Endodermal cell (in vitro differentiated cells): ENCODE measurements around the gene PPP1R3F. TPM values are rescaled to one million over a fixed set of nuclear protein-coding genes. Genes with fewer than 3 reads are reported as not detected.

Experiments used
- DNase-seq: peaks from one replicate; pipeline ENCODE4 v3.0.0-alpha.2; 2017
- H3K27ac ChIP-seq: 2 replicates; pipeline ENCODE4 v1.5.1; 2013; ENCODE audit warnings: mild to moderate bottlenecking, low read depth, low read length, moderate library complexity
- H3K27me3 ChIP-seq: 2 replicates; pipeline ENCODE4 v1.6.1; 2013; ENCODE audit warnings: mild to moderate bottlenecking, low read length, moderate library complexity; ENCODE audit not compliant: insufficient read depth, control insufficient read depth, poor library complexity, severe bottlenecking
- H3K36me3 ChIP-seq: 2 replicates; pipeline ENCODE4 v1.7.0; 2013; ENCODE audit warnings: mild to moderate bottlenecking, low read length, moderate library complexity; ENCODE audit not compliant: control insufficient read depth, insufficient read depth
- H3K4me1 ChIP-seq: one replicate; pipeline ENCODE4 v1.7.0; 2013; ENCODE audit warnings: low read length; ENCODE audit not compliant: control insufficient read depth, insufficient read depth
- H3K4me3 ChIP-seq: 2 replicates; pipeline ENCODE4 v1.5.1; 2013; ENCODE audit warnings: mild to moderate bottlenecking, low read length, moderate library complexity
- H3K9ac ChIP-seq: 2 replicates; pipeline ENCODE4 v1.6.1; 2013; ENCODE audit warnings: mild to moderate bottlenecking, low read length, moderate library complexity; ENCODE audit not compliant: poor library complexity, severe bottlenecking; ENCODE audit errors: extremely low read depth
- H3K9me3 ChIP-seq: 2 replicates; pipeline ENCODE4 v1.6.1; 2013; ENCODE audit warnings: mild to moderate bottlenecking, low read length, moderate library complexity; ENCODE audit not compliant: control insufficient read depth
- H3K27ac Mint-ChIP-seq: 2 replicates; pipeline ENCODE4 v1.8.0; 2020; ENCODE audit warnings: mixed read lengths
- H3K27me3 Mint-ChIP-seq: 2 replicates; pipeline ENCODE4 v1.8.0; 2021; ENCODE audit warnings: mild to moderate bottlenecking, mixed read lengths; ENCODE audit not compliant: insufficient read depth
- H3K36me3 Mint-ChIP-seq: 2 replicates; pipeline ENCODE4 v1.8.0; 2020; ENCODE audit warnings: low read depth, mixed read lengths
- H3K4me1 Mint-ChIP-seq: 2 replicates; pipeline ENCODE4 v1.8.0; 2020; ENCODE audit warnings: mixed read lengths
- H3K4me3 Mint-ChIP-seq: 2 replicates; pipeline ENCODE4 v1.8.0; 2020; ENCODE audit warnings: mild to moderate bottlenecking, moderate library complexity, mixed read lengths
- H3K9me3 Mint-ChIP-seq: 2 replicates; pipeline ENCODE4 v1.8.0; 2020; ENCODE audit warnings: mild to moderate bottlenecking, mixed read lengths
- CTCF ChIP-seq: fragments of 200-600 bp; sonication (generic); conservative IDR thresholded peaks from 2 replicates; pipeline ENCODE4 v1.5.0; 2021; ENCODE audit warnings: antibody characterized with exemption, mild to moderate bottlenecking
- WGBS, 2 experiments: methylation state at CpG; one replicate each; pipeline versions ENCODE4 v1.1.5 to v1.1.7; 2013; ENCODE audit warnings: missing lambda C conversion rate in 2 of 2, mixed read lengths in 1 of 2; ENCODE audit not compliant: insufficient coverage in 1 of 2, insufficient read length in 1 of 2; 5-methylcytosine and 5-hydroxymethylcytosine counted together
- total RNA-seq, 2 donors: library from RNA; stranded (reverse); fragmentation: NEBNext Ultra II Directional in 1 of 2; extraction: Animal tissue kit (Norgen Biotek cat#: 25700) in 1 of 2; gene quantifications; 2 replicates in 1 of 2; 3 replicates in 1 of 2; pipeline ENCODE4 v1.2.1, GENCODE V29; 2021

The PPP1R3F gene
- total RNA-seq, 2 donors from 2014 or later, result 6.9 to 16.6 TPM

- Histone ChIP-seq H3K36me3 (no peaks in the 10 kb centered on the region), H3K27me3 (no peaks in the 10 kb centered on the region), H3K9me3 (no peaks in the 10 kb centered on the region), H3K27ac (no peak overlapping the region), H3K4me1 (no peaks in the 10 kb centered on the region), H3K9ac (no peak overlapping the region), H3K4me3 (no peak overlapping the region)
- 97 to 100% methylated on average over 2 to 9 of the region's 9 CpGs for WGBS, 2 experiments
- Mint-ChIP-seq H3K36me3 (peaks cover 6% of the 10 kb centered on the region), H3K9me3 (peaks cover 53% of the 10 kb centered on the region), H3K4me3 (no peak overlapping the region), H3K4me1 (no peaks in the 10 kb centered on the region), H3K27me3 (no peaks in the 10 kb centered on the region), H3K27ac (no peak overlapping the region)
- TF ChIP-seq CTCF, result no peak
- DNase-seq, result no peak
Measured at GRCh38 chrX:49237060-49237459, 32.5 kb upstream of the PPP1R3F start.

GRCh38 chrX:49238735-49239134, 30.9 kb upstream of the PPP1R3F start:
- WGBS, 2 experiments, result 91 to 94% methylated on average over 2 to 7 of the region's 7 CpGs
- Histone ChIP-seq H3K9me3 (no peaks in the 10 kb centered on the region), H3K4me3 (no peak overlapping the region), H3K9ac (no peak overlapping the region), H3K36me3 (no peaks in the 10 kb centered on the region), H3K27me3 (no peaks in the 10 kb centered on the region), H3K27ac (no peak overlapping the region), H3K4me1 (no peaks in the 10 kb centered on the region)
- H3K4me1 Mint-ChIP-seq, result no peaks in the 10 kb centered on the region
- peaks cover 55% of the 10 kb centered on the region for H3K9me3 Mint-ChIP-seq
- H3K36me3 Mint-ChIP-seq, result peaks cover 8% of the 10 kb centered on the region
- no peak overlapping the region for H3K4me3 Mint-ChIP-seq
- DNase-seq, result no peak
- no peaks in the 10 kb centered on the region for H3K27me3 Mint-ChIP-seq
- H3K27ac Mint-ChIP-seq, result no peak overlapping the region
- TF ChIP-seq CTCF, result no peak

GRCh38 chrX:49242545-49243066, 27.0 kb upstream of the PPP1R3F start:
- WGBS, 2 experiments, result 82 to 91% methylated on average over 2 to 12 of the region's 12 CpGs
- Histone ChIP-seq H3K27me3 (no peaks in the 10 kb centered on the region), H3K36me3 (peaks cover 3% of the 10 kb centered on the region), H3K9me3 (no peaks in the 10 kb centered on the region), H3K4me3 (no peak overlapping the region), H3K4me1 (no peaks in the 10 kb centered on the region), H3K9ac (no peak overlapping the region), H3K27ac (no peak overlapping the region)
- Mint-ChIP-seq H3K36me3 (peaks cover 19% of the 10 kb centered on the region), H3K9me3 (peaks cover 55% of the 10 kb centered on the region), H3K4me3 (no peak overlapping the region), H3K4me1 (no peaks in the 10 kb centered on the region), H3K27ac (no peak overlapping the region), H3K27me3 (no peaks in the 10 kb centered on the region)
- no peak for TF ChIP-seq CTCF
- DNase-seq, result no peak
